NCI-H1092 (cell line): ENCODE measurements around the gene PIGS.

Experiments
- DNase-seq: peaks from one replicate; lab custom pipeline; 2025; lab: John Stamatoyannopoulos, UW

Gene PIGS

DNA sequence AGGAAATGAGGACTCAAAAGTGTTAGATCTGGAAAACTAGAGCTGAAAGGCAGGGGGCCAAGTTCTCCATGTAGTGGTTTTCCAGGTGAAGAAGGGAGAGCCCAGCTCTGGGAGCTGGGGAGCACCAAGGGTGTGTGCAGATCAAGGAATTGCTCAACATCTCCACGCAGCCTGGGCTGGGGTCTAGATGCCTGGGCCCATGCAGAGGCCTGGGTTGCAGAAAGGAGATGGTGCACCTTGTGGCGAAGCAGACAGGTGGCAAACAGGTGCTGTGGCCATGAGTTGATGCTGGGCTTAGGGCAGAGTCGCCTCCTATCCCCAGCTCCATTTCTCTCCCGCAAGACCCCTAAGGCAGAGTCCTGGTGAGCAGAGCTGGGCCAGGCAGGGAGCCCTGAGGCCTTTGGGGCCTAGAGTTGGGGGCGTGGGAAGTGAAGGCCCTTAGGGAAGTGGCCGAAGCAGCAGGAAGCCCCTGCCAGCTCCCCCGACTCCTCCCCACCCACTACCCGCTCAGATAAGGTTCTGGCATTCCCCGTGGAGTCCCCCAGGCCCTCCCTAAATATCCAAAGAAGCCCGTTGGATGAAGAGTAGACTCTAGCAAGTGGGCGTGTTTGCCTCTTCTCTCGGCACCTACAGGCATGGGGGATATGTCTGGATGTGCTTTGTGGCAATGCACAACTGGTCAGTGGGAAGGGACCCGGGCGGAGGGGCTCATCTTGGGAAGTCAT lies 64.4 kb downstream of the PIGS start:
- DNase-seq: no peak

DNA sequence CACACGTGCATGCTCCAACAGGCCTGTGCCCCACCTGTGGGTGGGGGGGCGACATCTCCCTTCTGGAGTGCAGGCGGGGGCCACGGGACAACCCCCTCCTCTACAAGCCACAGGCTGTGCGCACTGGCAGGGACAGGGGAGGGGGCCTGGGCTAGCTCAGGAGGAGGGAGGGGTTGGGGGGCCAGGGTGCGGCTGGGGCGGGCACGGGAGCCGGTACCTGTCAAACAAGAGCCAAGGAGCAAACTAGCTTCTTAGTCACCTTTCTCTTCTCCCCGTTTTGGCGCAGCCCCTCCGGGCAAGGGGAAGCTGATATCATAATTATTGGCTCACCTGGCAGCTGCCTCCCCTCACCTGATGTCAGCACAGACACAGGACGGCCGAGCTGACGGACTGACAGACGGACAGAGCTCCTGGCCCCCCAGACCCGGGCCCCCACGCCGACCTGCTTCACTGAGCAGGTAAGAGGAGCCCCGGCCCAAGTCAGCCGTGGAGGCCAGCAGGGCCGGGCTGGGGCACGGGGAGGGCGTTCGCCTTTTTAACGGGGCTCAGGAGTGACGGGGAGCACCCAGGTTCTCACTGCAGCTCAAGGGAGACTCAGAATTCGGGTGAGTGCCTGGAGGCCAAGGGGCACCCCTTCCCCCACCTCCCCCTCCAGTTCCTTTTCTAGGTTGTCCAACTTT lies 65.2 kb downstream of the PIGS start, which contains the start of gene FOXN1:
TSS of gene FOXN1 (plus strand) at position 363 of the 680 bp plus-strand sequence. CDS start 17,622 bp downstream, outside the sequence.
- DNase-seq: no peak

- no peak for DNase-seq
Observed at GRCh38 chr17:28503420-28503819, 67.9 kb downstream of the PIGS start.
